SK-N-SH (cell line): ENCODE data around the gene OGFOD3. TPM values are rescaled to one million over a fixed set of nuclear protein-coding genes. Genes with fewer than 3 reads are reported as not detected.

Source experiments
- CTCF ChIA-PET: fragments of 300-600, 350-600 bp; formaldehyde crosslinking; extraction: SDS; loops from one replicate; lab custom pipeline; 2021; lab: Yijun Ruan, JAX
- POLR2A ChIA-PET: fragments of 350-600 bp; sonication (Branson Sonifier 250); formaldehyde crosslinking; extraction: SDS; loops from one replicate; lab custom pipeline; 2020; ENCODE audit warnings: antibody characterized with exemption, inconsistent platforms; lab: Yijun Ruan, JAX
- DNase-seq: peaks from one replicate; pipeline ENCODE4 v3.0.0; 2012
- H2AFZ ChIP-seq: fragments of 200-600 bp; sonication (generic); 2 replicates; pipeline ENCODE4 v1.8.1; 2016; ENCODE audit warnings: antibody characterized with exemption, mild to moderate bottlenecking, low read depth
- H3F3A ChIP-seq: fragments of 200-600 bp; sonication (generic); replicated peaks from 2 replicates; pipeline ENCODE3; 2016; ENCODE audit warnings: antibody characterized with exemption, mild to moderate bottlenecking; ENCODE audit not compliant: insufficient read depth
- H3K27ac ChIP-seq, 2 experiments: fragments of 200-500 bp in 1 of 2; fragments of 200-600 bp in 1 of 2; sonication (Bioruptor generic) in 1 of 2; sonication (generic), shearing (Covaris generic) in 1 of 2; 2 replicates each; pipeline versions ENCODE4 v1.5.1 to v1.6.1; 2014 to 2016; ENCODE audit warnings: low read depth in 2 of 2, inconsistent platforms in 1 of 2, low read length in 1 of 2, mild to moderate bottlenecking in 1 of 2, mixed read lengths in 1 of 2
- H3K27me3 ChIP-seq: fragments of 200-600 bp; sonication (generic), shearing (Covaris generic); 2 replicates; pipeline ENCODE4 v1.6.1; 2016; ENCODE audit warnings: mixed run types; ENCODE audit not compliant: insufficient read depth
- H3K36me3 ChIP-seq, 2 experiments: fragments of 200-500 bp in 1 of 2; fragments of 200-600 bp in 1 of 2; sonication (Bioruptor generic) in 1 of 2; sonication (generic) in 1 of 2; replicated peaks in 1 of 2; 2 replicates each; pipeline versions ENCODE3 to v1.5.1; 2014 to 2016; ENCODE audit warnings: low read length in 1 of 2, mild to moderate bottlenecking in 1 of 2; ENCODE audit not compliant: insufficient read depth in 2 of 2, control insufficient read depth in 1 of 2
- H3K4me1 ChIP-seq, 2 experiments: fragments of 200-500 bp in 1 of 2; fragments of 200-600 bp in 1 of 2; sonication (Bioruptor generic) in 1 of 2; sonication (generic), shearing (Covaris generic) in 1 of 2; 2 replicates each; pipeline versions ENCODE4 v1.5.1 to v1.6.1; 2014 to 2016; ENCODE audit warnings: low read depth in 1 of 2, low read length in 1 of 2, mixed run types in 1 of 2; ENCODE audit not compliant: insufficient read depth in 2 of 2, control insufficient read depth in 1 of 2
- H3K4me2 ChIP-seq: fragments of 200-600 bp; sonication (generic), shearing (Covaris generic); 2 replicates; pipeline ENCODE4 v1.6.1; 2017; ENCODE audit warnings: mixed run types
- H3K4me3 ChIP-seq, 2 experiments: fragments of 200-500 bp in 1 of 2; fragments of 200-600 bp in 1 of 2; sonication (Bioruptor generic) in 1 of 2; sonication (generic), shearing (Covaris generic) in 1 of 2; 2 replicates each; pipeline versions ENCODE4 v1.5.1 to v1.8.1; 2014 to 2016; ENCODE audit warnings: low read depth in 2 of 2, inconsistent platforms in 1 of 2, low read length in 1 of 2, mild to moderate bottlenecking in 1 of 2, mixed read lengths in 1 of 2, moderate library complexity in 1 of 2
- H3K79me2 ChIP-seq: fragments of 200-600 bp; sonication (generic); 2 replicates; pipeline ENCODE4 v1.8.1; 2017; ENCODE audit warnings: mild to moderate bottlenecking; ENCODE audit not compliant: insufficient read depth
- H3K9ac ChIP-seq: fragments of 200-600 bp; sonication (generic); 2 replicates; pipeline ENCODE4 v1.6.1; 2017; ENCODE audit warnings: mixed run types
- H3K9me2 ChIP-seq: fragments of 200-600 bp; sonication (generic); 2 replicates; pipeline ENCODE4 v1.6.1; 2017; ENCODE audit warnings: mixed run types
- H3K9me3 ChIP-seq: fragments of 200-600 bp; sonication (generic); 2 replicates; pipeline ENCODE4 v1.6.1; 2017; ENCODE audit warnings: mixed run types, mild to moderate bottlenecking, moderate library complexity
- H4K20me1 ChIP-seq: fragments of 200-600 bp; sonication (generic); 2 replicates; pipeline ENCODE4 v1.6.1; 2017; ENCODE audit warnings: mild to moderate bottlenecking, mixed run types; ENCODE audit not compliant: insufficient read depth
- CHD2 ChIP-seq: fragments of 150-350 bp; IDR thresholded peaks from 2 replicates; pipeline ENCODE4 v1.6.1; 2018; ENCODE audit warnings: low read length; ENCODE audit not compliant: partially characterized antibody
- ELF1 ChIP-seq: IDR thresholded peaks from 2 replicates; pipeline ENCODE4 v1.4.0; 2012
- EP300 ChIP-seq, 2 experiments: IDR thresholded peaks; 2 replicates each; pipeline versions ENCODE4 v1.4.0 to v1.6.1; 2012; ENCODE audit warnings: borderline replicate concordance in 1 of 2, low read depth in 1 of 2, low read length in 1 of 2
- FOXJ3 ChIP-seq: sonication (generic); formaldehyde crosslinking; IDR thresholded peaks from 2 replicates; pipeline ENCODE4 v1.5.1; 2020; ENCODE audit warnings: mild to moderate bottlenecking, missing genetic modification reagents
- FOXM1 ChIP-seq: IDR thresholded peaks from 2 replicates; pipeline ENCODE4 v1.4.0; 2012; ENCODE audit warnings: low read depth, mild to moderate bottlenecking
- RAD21 ChIP-seq: IDR thresholded peaks from 2 replicates; pipeline ENCODE4 v1.6.1; 2012; ENCODE audit warnings: mild to moderate bottlenecking, low read length
- RFX5 ChIP-seq: IDR thresholded peaks from 2 replicates; pipeline ENCODE4 v1.6.1; 2012; ENCODE audit warnings: mild to moderate bottlenecking, improper control_type of control experiment, low read length
- SMC3 ChIP-seq: IDR thresholded peaks from 2 replicates; pipeline ENCODE4 v1.6.1; 2012; ENCODE audit warnings: low read depth, low read length, improper control_type of control experiment
- WGBS: methylation state at CpG from one replicate; pipeline ENCODE4 v1.1.6; 2017; ENCODE audit warnings: low lambda C conversion rate; 5-methylcytosine and 5-hydroxymethylcytosine counted together
- polyA plus RNA-seq, 3 experiments: library from polyadenylated mRNA; depleted of rRNA; stranded (reverse); fragments of >200 nt; gene quantifications; 2 replicates each; pipeline ENCODE4 v1.2.3, GENCODE V29; 2012
- TF ChIP-seq, protein P1 (sequence below): fragments of 200-600 bp; sonication (generic); IDR thresholded peaks from 2 replicates; pipeline ENCODE4 v1.6.1; 2017; ENCODE audit warnings: antibody characterized with exemption, mild to moderate bottlenecking, moderate library complexity
- TF ChIP-seq, protein P2 (sequence below): fragments of 150-350 bp; IDR thresholded peaks from 2 replicates; pipeline ENCODE4 v1.6.1; 2017; ENCODE audit warnings: antibody characterized with exemption, low read length, low read depth, borderline replicate concordance
- TF ChIP-seq, protein P3 (sequence below): IDR thresholded peaks from 2 replicates; pipeline ENCODE4; 2012
- TF ChIP-seq, protein P4 (sequence below): IDR thresholded peaks from 2 replicates; pipeline ENCODE4 v1.4.0; 2012; ENCODE audit warnings: low read depth

OGFOD3 gene
- polyA plus RNA-seq, 1 of the 3 experiments (the other 2 are of a cell fraction) = 68.2 TPM

DNA sequence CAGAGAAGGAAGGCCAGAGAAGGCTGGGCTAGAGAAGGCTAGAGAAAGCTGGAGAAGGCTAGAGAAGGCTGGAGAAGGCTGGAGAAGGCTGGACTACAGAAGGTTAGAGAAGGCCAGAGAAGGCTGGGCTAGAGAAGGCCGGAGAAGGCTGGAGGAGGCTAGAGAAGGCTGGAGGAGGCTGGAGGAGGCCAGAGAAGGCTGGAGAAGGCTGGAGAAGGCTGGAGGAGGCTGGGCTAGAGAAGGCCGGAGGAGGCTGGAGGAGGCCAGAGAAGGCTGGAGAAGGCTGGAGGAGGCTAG lies 6.4 kb upstream of the OGFOD3 start:
- Histone ChIP-seq H3K9me3 (no peaks in the 10 kb centered on the region), H3K4me2 (no peak overlapping the region), H3K9me2 (no peaks in the 10 kb centered on the region), H4K20me1 (no peaks in the 10 kb centered on the region), H3K36me3 (peaks cover 0 to 5% of the 10 kb centered on the region in 2 experiments), H3K4me3 (no peak overlapping the region), H2AFZ (no peak overlapping the region), H3K27ac (no peak overlapping the region), H3F3A (no peaks in the 10 kb centered on the region), H3K9ac (no peak overlapping the region), H3K27me3 (no peaks in the 10 kb centered on the region), H3K79me2 (no peaks in the 10 kb centered on the region), H3K4me1 (no peaks in the 10 kb centered on the region)
- TF ChIP-seq CHD2 (no peak), ELF1 (no peak), FOXJ3 (CRISPR knock-in tag) (no peak), FOXM1 (no peak)
- TF ChIP-seq, protein P1, sequence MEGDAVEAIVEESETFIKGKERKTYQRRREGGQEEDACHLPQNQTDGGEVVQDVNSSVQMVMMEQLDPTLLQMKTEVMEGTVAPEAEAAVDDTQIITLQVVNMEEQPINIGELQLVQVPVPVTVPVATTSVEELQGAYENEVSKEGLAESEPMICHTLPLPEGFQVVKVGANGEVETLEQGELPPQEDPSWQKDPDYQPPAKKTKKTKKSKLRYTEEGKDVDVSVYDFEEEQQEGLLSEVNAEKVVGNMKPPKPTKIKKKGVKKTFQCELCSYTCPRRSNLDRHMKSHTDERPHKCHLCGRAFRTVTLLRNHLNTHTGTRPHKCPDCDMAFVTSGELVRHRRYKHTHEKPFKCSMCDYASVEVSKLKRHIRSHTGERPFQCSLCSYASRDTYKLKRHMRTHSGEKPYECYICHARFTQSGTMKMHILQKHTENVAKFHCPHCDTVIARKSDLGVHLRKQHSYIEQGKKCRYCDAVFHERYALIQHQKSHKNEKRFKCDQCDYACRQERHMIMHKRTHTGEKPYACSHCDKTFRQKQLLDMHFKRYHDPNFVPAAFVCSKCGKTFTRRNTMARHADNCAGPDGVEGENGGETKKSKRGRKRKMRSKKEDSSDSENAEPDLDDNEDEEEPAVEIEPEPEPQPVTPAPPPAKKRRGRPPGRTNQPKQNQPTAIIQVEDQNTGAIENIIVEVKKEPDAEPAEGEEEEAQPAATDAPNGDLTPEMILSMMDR = no peak
- TF ChIP-seq, protein P2, sequence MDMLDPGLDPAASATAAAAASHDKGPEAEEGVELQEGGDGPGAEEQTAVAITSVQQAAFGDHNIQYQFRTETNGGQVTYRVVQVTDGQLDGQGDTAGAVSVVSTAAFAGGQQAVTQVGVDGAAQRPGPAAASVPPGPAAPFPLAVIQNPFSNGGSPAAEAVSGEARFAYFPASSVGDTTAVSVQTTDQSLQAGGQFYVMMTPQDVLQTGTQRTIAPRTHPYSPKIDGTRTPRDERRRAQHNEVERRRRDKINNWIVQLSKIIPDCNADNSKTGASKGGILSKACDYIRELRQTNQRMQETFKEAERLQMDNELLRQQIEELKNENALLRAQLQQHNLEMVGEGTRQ = no peak
- TF ChIP-seq, protein P3, sequence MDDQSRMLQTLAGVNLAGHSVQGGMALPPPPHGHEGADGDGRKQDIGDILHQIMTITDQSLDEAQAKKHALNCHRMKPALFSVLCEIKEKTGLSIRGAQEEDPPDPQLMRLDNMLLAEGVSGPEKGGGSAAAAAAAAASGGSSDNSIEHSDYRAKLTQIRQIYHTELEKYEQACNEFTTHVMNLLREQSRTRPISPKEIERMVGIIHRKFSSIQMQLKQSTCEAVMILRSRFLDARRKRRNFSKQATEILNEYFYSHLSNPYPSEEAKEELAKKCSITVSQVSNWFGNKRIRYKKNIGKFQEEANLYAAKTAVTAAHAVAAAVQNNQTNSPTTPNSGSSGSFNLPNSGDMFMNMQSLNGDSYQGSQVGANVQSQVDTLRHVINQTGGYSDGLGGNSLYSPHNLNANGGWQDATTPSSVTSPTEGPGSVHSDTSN = no peak
- no peak for DNase-seq
- POLR2A ChIA-PET = no interaction called here
- WGBS = 93% methylated on average over 2 of the region's 2 CpGs
- CTCF ChIA-PET = interaction anchor here (0.6 to 1.6 kb wide), 14 partner anchors 11 to 244 kb away, joined by 3 to 9 read pairs (median 3); no protein-coding TSS in a partner anchor

DNA sequence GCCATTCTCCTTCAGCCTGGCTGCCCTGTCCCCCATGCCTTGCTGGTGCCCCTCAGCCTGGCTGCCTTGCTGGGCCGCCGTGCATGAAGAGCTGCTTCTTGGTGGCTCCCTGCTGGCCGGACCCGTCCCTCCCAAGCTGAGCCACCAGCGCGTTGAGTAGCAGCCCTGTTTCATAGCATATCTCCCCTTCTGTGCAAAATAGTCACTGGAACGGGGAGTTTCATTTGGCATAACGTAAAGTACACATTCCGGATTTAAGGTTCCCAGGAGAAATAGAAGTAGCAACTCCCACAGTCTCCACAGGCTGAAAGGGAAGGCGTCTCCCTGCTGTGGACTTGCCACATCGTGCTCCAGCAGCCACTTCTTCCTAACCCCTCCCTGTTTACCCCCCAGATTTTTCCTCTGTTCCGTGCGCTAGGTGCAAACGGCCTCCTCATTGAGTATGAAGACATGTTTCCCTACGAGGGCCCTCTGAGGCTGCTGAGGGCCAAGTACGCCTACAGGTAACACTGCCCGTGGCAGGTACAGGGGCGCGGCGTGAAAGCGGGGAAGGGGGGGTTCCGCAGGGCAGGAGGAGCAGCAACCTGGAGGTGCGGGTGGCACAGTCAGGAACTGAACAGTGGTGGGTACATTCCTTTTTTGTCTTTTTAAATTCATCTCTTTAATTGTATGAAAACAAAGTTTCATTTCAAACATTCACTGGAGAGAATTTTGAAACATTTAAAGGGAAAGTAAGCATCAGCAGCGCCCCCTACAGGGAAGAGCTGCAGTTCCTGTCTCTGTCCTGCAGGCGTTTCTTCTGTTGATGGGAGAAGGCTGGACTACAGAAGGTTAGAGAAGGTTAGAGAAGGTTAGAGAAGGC lies 5.8 kb upstream of the OGFOD3 start:
- H3K9me3 ChIP-seq = no peaks in the 10 kb centered on the region
- no peak overlapping the region for H3K4me2 ChIP-seq
- H3K27me3 ChIP-seq = no peaks in the 10 kb centered on the region
- H2AFZ ChIP-seq = no peak overlapping the region
- WGBS = 89% methylated on average over 25 of the region's 25 CpGs
- H3K9ac ChIP-seq = no peak overlapping the region
- H3K4me1 ChIP-seq = no peaks in the 10 kb centered on the region; a peak in 1 of 4 replicates
- ChIA-PET CTCF (interaction anchor here (0.6 to 1.6 kb wide), 15 partner anchors 10 to 244 kb away, joined by 3 to 9 read pairs (median 3); no protein-coding TSS in a partner anchor), POLR2A (no interaction called here)
- no peaks in the 10 kb centered on the region for H4K20me1 ChIP-seq
- peaks cover 0 to 6% of the 10 kb centered on the region in 2 experiments for H3K36me3 ChIP-seq
- no peaks in the 10 kb centered on the region for H3F3A ChIP-seq
- no peaks in the 10 kb centered on the region for H3K79me2 ChIP-seq
- no peak overlapping the region for H3K4me3 ChIP-seq
- TF ChIP-seq RFX5 (no peak), EP300 (IDR thresholded peaks at IDR 0.05; ENCODE audit: borderline replicate concordance in 1 of 2, low read depth in 1 of 2, low read length in 1 of 2) (no peak), RAD21 (peak; percentile 47), SMC3 (0 out of 2 replicates have a peak, but pooled peaks have one; percentile 18)
- TF ChIP-seq, protein P4, sequence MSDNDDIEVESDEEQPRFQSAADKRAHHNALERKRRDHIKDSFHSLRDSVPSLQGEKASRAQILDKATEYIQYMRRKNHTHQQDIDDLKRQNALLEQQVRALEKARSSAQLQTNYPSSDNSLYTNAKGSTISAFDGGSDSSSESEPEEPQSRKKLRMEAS = no peak
- TF ChIP-seq, protein P1 = peak; percentile 83
- DNase-seq = peak; percentile 73
- no peak overlapping the region for H3K27ac ChIP-seq
- no peaks in the 10 kb centered on the region for H3K9me2 ChIP-seq
